NCI-H146 treated with DMSO at 0.1 percent for 48 hours (cell line): ENCODE results near the gene HOXA6.

Experiments used
- DNase-seq: peaks from one replicate; lab custom pipeline; 2025; ENCODE audit not compliant: unreplicated experiment; lab: John Stamatoyannopoulos, UW

HOXA6 gene

DNA sequence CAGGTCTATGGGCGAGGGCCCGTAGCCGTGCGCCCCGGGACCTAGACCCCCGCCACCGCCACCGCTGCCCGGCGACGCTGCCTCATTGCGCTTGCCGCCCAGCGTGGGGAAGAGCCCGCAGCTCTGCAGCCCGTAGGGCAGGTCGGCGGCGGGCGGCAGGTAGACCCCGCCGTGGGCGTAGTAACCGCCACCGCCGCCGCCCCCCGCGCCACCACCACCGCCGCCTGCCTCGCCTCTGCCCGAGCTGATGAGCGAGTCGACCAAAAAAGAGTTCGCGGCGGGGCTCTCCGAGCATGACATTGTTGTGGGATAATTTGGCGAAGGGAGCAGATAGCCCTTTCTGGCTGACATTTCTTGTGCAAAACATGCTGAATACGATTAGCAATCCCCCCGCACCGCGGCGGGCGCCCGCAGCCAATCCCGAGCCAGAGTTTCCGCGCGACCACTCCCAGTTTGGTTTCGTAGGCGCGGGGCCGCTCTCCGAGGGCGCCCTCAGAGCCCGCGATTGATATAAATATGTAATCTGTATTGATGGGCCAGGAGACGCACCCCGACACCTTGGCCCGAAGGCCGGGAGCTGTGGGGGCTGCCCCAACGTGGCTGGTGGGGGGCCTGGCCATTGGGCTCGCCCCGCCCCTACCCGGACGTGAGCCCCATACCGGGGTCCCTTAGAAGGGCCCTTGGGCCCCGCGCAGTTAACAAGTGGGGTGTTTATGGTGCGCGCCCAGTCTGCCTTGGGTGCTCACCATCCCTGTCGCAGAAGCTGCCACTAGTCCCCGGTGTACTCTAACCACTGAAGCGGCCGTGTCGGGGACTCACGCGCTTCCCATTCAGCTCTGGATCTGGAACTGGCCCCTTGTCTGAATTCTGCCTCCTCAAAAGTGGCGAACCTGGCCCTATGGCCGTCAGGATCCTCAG lies 26.6 kb upstream of the HOXA6 start, which contains the start of gene HOXA10:
HOXA10 (minus strand) TSS at position 365 of the 918 bp plus-strand sequence; CDS start at position 351, 14 bp downstream.
- DNase-seq: no peak

DNA sequence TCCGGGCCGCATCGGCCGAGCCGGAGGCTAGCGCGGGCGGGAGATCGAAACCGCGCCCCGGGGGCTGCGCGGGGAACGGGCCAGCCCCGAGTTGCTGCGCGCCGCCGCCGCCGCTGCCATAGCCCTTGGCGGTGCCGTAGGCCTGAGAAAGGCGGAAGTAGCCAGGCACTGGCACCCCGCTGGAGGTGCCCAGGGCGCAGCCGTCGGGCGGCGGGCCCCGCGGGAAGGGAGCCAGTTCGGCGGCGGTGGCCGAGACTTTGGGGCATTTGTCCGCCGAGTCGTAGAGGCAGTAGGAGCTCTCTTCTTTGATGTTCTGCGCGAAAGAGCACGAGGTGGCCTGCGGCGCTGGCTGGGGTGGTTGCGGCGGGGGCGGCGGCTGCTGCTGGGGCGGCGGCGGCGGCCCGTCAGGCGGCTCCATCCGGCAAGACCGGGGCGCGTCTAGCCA lies 26.0 kb upstream of the HOXA6 start:
- DNase-seq: no peak

DNA sequence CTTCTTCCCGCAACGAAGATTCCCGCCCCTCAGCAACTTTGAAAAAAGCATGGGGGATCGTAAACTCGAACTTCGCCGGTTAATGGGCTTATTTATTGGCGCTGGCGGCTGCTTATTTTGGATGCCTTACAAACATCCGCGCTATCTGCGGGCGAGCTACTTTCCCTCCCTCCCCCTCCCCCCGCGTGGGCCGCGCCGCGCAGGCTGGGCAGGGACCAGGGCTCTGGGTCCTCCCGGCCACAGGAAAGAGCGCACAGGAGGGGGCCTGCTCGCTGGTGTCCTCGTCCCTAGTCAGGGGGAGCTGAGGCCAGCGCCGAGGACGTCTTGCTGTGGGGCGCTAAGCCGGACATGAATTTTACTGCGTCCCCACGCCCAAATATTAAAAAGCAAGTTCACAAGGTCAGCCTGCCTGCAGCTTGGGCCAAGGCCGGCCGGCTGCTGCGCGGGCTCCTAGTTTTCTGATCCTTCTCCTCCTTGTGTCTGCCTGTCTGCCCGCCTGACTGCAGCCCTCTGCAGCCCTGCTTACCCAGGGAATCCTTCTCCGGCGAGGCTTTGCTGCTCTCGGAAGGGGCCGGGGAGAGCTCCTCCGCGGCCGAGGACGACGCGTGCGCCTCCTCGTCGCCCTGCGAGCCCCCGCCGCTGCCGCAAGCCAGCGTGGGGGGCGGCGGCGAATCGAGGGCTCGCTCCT lies 25.4 kb upstream of the HOXA6 start:
- DNase-seq: peak; percentile 74

DNA sequence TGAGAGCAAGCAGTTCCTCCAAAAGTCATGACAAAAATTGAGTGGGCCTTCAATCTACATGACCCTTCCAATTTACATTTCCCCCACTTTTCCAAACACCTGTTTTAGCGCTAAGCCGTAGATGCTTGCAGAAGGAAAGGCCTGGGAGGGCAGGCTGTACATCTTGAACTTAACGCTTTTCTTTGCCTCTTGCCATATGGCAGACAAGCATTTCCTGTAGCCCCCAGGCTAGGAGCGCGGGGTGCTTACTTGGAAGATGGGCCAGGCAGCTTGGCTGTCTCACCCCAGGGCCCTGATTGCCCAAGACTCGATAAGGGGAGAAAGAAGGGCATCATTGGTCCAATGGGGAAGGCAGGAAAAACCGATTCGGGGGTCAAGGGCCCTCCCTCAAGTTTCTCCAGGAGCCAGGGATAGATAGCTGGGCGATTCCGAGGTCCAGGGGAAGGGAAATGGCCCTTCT lies 24.8 kb upstream of the HOXA6 start:
- no peak for DNase-seq

DNA sequence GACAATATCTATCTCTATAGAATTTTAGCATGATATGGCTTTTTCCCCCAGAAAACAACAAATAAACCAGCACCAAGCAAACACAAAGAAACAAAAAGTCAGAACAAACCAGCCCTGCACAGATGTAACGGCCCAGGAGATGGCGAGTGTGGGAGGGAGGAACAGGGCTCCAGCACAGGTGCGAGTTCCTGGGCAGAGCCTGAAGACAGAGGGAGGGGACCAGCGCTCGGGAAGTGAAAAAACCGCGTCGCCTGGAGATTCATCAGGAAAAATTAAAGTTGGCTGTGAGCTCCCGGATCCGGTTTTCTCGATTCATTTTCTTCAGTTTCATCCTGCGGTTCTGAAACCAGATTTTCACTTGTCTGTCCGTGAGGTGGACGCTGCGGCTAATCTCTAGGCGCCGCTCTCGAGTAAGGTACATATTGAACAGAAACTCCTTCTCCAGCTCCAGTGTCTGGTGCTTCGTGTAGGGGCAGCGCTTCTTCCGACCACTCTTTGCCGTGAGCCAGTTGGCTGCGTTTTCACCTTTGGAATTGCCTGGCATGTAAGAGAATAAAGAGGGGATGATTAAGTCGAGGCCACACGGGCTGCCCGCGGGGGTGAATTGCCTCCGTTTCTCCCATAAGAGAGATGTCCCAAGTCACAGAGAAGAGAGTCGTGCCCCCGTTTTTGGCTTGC lies 24.2 kb upstream of the HOXA6 start:
- DNase-seq: no peak

DNA sequence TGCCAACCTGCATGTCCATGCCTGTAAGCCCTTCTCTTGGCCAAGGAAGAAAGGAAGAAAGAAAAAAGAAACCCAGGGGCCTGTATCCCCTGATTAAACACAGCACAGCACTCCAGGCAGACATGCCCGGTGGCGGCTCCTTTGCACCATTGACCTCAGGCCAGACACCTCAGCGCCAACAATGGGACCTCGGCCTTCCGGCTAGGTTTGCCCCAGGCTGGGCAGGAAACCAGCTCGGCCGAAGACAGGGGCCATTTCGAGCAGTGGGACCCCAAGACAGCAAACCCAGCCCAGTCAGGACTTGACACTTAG lies 23.7 kb upstream of the HOXA6 start:
- no peak for DNase-seq

DNA sequence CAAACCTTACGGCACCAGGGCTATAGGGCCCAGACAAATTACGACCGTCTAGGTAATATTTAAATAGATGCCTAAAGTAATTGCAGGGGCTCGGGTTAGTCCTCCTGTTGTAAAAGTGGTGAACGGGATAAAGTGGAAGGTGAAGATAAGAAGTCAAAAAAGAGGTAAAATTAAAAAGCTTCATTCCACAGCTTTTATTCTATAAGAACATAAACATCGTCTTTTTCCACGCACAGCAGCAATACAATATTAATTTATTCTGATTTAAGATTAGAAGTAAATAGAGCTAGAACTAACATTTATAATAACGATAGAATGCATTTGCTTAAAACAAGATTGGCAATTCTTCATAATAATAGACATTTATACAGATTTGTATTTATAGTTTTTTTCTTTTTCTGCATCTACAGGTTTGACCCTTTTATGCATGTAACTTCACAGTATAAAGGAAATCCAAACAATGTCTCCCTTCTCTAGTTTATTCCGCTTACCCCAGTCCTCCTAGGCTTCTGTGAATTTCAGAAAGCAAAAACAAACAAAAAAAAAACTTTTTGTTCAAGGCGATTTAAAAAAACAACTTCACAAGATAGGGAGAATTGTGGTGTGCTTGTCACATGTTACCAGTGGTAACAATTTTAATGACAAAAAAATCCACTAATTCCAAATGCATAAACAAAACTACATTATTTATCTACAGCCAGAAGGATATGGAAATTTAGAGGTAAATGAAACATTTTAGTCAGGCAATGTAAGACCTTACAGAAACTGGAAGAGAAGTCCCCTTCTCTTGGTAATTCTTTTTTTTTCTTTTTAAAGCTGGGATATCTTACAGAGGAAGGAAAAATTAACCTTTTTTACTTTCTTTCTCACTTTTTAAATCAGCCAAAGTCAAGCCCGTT lies 23.1 kb upstream of the HOXA6 start:
- no peak for DNase-seq

DNA sequence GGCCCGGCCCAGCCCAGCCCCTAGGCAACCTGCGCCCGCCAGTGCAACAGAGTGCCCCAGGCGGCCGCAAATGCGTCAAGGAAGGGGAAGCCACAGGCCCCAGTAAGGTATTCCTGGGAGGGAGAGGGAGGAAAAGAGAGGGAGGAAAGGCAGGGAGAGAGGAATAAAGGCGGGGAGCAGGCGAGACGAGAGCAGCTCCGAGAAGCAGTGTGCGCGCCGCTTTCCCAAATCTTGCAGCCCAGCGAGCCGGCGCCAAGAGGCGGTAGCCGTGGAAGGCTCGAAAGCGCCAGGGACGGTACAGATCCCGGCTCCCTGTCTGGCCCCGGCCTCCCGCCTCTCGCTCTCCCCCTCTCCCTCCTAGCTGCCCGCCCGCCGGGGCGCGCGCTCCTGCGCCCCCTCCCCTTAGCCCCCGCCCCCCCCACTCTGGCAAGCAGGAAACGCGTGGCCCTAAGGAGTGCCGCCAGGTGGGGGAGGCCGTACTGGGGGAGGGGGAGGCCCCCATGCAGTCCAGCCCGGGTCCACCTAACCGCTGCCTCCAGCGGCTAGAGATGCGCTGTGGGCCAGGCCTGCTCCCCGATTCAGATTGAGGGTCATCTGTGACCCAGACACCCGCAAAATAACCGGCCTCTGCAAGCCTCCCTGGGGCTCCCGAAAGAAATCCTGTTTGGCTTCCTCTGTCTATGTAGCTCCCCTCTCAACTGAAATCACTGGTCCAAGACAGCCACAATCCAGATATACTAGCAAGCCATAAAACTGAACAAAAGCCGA lies 22.3 kb upstream of the HOXA6 start:
- no peak for DNase-seq

DNA sequence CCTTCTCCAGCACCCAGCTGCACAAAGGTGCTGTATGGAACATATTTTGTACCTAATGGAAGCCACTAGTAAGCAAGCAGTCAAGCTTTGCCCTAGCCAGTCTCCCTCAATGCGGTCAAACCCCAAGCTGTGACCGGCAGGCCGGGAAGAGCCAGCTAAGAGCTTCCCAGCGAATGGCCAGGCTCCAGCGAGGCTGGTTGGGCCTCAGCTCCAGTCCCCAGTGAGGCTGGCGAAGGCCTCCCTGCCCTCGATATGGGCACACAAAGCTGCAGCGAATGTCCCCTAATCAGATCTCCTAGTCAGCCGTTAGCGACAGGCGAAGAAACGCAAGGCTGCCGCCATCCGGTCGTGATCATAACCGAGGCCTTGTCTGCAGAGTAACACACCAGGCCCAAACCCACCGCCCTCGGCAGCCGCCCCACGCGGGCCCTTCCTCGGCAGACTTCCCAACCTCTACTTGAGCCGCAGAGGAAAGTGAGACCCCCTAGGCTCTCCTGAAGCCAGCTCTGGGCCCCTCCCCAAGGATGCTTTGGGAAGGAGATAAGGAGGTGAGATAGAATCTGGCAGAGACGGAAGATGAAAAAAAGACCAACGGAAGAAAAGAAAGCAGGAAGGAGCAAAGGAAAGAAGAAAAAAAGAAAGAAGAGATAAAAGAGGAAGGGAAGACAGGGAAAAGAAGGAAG lies 20.8 kb upstream of the HOXA6 start:
- no peak for DNase-seq

DNA sequence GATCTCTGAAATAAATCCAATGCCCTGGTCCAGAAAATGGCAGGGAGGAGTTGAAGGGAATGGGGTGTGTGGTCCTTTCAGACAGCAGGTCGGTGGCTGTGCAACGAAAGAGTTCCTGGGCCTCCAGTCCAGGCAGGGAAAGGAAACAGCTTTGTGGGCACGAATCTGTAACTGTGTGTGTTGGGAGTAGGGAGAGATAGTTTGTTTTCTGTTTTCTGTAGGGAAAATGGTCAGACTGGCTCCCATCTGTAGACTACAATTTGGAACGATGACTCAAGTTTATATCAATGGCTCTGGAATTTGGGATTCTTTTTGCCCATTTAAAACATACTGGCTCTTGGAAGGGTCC lies 20.3 kb upstream of the HOXA6 start:
- no peak for DNase-seq

DNA sequence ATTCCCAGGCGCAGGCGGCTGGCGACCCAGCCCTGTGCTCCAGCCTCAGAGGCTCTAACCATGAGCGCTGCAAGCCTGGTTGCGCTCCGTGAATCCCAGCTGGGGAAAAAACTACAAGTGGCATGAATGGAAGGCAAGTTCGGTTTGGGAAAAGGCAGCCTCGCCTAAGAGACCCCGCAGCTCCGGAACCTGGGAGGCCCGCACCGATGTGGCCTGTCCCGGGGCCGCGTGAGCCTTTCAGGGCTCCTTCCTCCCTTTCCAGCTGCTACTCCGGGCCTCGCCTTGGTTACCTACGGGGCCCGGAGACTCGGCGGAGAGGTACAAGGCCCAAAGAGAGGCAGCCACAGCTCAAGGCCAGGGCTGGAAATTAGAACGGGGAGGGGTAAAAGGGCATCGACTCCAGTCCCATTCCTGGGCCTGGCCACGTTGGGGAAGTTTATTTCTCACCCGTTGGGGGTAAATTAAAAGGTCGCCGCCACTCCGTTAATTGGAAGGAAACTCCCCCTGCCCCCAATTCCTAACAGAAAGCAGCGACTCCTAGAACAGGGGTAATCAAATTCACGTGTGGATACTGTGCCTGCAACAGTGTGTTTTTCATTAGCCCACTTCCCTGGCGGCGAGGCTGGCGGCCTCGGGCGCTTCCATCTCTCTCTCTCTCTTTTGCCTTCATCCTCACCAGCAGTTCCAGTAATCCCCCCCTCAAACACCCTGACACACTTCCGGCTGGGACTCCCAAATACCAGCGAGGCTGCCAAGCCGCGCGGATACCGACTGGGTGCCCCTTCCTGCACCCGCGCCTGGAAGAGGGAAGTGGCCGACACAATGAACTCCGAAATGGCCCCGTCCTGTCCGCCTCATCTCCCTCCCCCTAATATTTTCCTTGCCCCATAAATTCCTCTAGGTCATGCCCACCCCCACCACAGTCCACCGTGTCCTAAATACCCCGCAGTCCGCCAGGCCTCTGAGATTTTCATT lies 19.2 kb upstream of the HOXA6 start:
- DNase-seq: no peak

DNA sequence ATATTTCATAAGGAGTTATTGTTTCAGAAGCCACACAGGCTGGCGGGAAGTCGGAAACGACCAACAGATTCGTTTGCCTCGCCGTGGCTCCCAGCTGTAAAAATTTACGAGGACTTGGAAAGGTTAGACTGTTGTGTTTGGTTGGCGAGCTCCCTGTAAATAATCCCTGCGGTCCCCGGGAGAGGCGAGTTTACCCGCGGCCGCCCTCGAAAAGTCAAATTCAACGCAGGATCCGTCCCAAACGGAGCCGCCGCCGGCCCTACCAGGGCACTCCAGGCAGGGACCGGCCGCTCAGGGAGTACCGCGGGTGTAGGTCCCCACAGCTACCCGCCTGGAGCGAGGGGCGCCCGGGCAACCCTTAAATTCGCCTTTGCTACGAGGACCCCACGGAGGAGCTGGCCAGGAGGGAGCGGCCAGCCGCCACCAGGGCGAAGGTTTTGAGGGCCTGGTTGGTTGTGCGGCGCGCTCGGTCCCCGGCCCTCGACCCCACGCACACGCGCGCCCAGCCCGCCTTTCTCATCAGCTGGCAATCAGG lies 18.5 kb upstream of the HOXA6 start:
- DNase-seq: no peak

DNA sequence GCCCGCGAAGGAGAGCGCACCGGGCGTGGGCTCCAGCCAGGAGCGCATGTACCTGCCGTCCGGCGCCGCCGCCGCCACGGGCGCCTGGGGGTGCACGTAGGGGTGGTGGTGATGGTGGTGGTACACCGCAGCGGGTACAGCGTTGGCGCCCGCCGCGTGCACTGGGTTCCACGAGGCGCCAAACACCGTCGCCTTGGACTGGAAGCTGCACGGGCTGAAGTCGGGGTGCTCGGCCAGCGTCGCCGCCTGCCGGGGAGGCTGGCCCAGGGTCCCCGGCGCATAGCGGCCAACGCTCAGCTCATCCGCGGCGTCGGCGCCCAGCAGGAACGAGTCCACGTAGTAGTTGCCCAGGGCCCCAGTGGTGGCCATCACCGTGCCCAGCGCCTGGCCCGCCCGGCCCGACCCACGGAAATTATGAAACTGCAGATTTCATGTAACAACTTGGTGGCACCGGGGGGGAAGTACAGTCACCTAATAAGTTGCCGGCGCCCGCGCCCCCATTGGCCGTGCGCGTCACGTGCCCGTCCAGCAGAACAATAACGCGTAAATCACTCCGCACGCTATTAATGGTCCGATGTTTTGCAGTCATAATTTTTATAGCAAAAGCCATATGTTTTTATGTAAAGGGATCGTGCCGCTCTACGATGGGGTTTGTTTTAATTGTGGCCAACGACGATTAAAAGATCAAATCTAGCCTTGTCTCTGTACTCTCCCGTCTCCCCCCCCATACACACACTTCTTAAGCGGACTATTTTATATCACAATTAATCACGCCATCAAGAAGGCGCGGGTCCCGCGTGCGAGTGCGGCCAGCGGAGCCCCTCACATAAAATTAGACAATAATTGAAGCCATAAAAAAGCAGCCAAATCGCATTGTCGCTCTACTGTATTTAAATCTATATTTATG lies 17.8 kb upstream of the HOXA6 start, which contains the start of gene HOXA9:
HOXA9 (minus strand) TSS at position 449 of the 907 bp plus-strand sequence; CDS start at position 369, 80 bp downstream.
- DNase-seq: no peak

DNA sequence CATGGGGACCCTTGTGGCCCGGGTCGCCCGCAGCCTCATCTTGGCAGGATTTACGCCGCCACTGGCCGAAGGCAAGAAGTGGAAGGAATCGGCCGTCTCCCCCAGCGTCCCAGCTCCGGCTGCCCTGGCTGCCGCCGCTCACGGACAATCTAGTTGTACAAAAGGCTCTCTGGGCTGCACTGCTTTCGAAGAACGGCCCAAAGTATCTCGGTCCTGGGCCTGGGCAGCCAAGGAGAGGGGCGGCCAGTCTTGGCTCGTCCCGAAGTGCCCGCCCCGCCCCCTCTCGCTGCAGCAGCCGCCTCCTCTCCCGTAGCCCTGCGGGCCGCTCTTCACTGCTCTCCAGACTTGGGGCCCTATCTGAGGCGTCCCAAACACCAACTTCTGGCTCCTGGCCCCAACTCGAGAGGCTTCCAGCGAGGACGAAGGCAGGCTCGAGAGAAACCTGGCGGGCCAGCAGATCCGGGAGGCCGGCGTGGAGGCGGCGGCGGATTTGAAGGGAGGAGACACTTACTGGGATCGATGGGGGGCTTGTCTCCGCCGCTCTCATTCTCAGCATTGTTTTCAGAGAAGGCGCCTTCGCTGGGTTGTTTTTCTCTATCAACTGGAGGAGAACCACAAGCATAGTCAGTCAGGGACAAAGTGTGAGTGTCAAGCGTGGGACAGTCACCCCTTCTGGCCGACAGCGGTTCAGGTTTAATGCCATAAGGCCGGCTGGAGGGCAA lies 17.0 kb upstream of the HOXA6 start:
- DNase-seq: no peak

DNA sequence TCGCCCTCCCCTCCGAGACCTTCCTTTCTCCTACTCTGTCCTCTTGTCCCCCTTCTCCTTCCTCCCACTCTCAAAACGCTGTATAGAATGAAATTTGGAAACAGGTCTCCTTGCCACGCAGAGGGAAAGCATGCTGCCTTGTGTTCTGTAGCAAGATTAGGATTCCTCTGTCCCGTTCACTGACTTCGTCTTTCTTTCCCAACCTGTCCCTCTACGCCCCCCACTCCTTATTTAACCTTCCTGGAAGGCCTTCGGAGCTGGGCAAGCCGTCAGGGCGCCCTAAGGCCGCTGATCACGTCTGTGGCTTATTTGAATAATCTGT lies 16.4 kb upstream of the HOXA6 start:
- no peak for DNase-seq

DNA sequence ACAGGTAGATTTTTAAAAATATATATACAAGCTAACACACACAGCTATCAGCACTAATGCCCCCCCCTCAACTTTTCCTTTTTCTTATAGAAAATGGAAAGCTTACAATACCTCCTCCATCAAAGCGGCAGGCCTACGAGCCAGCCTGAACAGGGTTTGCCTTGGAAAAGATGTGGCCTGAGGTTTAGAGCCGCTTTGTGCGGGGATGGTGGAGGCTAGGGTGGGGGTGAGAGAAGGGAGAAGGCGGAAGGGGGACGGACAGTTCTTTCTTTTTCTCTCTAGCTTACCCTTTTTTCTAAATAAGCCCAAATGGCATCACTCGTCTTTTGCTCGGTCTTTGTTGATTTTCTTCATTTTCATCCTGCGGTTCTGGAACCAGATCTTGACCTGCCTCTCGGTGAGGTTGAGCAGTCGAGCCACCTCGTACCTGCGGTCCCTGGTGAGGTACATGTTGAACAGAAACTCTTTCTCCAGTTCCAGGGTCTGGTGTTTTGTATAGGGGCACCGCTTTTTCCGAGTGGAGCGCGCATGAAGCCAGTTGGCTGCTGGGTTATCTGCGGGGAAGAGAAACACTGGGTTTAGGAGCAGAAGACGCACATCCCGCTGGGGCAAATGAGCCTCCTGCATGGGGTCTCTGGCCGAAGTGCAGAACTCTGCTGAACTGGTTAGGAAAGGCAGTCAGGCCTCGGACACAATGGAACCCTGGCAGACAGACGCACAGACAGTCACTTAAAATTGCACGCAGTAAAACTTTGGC lies 15.9 kb upstream of the HOXA6 start:
- DNase-seq: no peak
